WTC11 (cell line): ENCODE data around the gene HOXB6.

Source experiments
- CTCF ChIP-seq: fragments of 200-600 bp; IDR thresholded peaks from 2 replicates; pipeline ENCODE4 v1.8.0; 2022; ENCODE audit warnings: antibody characterized with exemption
- GABPB1 ChIP-seq: sonication (generic); formaldehyde crosslinking; IDR thresholded peaks from 2 replicates; pipeline ENCODE4 v1.8.1; 2023; ENCODE audit warnings: mild to moderate bottlenecking, missing genetic modification reagents
- JUN ChIP-seq: sonication (generic); formaldehyde crosslinking; IDR thresholded peaks from 2 replicates; pipeline ENCODE4 v1.8.0; 2023; ENCODE audit warnings: mild to moderate bottlenecking, missing genetic modification reagents
- MXD4 ChIP-seq: fragments of 250-450 bp; sonication (Bioruptor Pico); IDR thresholded peaks from 2 replicates; pipeline ENCODE4 v1.8.0; 2021; ENCODE audit warnings: mild to moderate bottlenecking, moderate library complexity, borderline replicate concordance
- PRRX2 ChIP-seq: fragments of 250-450 bp; sonication (Bioruptor Pico); IDR thresholded peaks from 2 replicates; pipeline ENCODE4 v1.8.0; 2021; ENCODE audit warnings: mild to moderate bottlenecking
- ZNF416 ChIP-seq: fragments of 250-450 bp; sonication (Bioruptor Pico); IDR thresholded peaks from 2 replicates; pipeline ENCODE4 v1.9.0; 2021; ENCODE audit warnings: mild to moderate bottlenecking, inconsistent platforms

- TF ChIP-seq CTCF = no peak
- no peak for TF ChIP-seq PRRX2 (CRISPR knock-in tag)
- no peak for TF ChIP-seq JUN (CRISPR knock-in tag)
- no peak for TF ChIP-seq ZNF416
- TF ChIP-seq GABPB1 = no peak
- no peak for TF ChIP-seq MXD4
These were observed 16.9 kb upstream of the HOXB6 start for GRCh38 chr17:48621410-48622392.
